ENCODE measurements around the gene KRTAP9-8. TPM values are rescaled to one million over a fixed set of nuclear protein-coding genes. Genes with fewer than 3 reads are reported as not detected.
"Not testable (repeated sequence)": the region's sequence is repeated elsewhere in the genome, so short reads cannot be mapped to it uniquely, and the experiment has no call there.

KRTAP9-8 gene
- total RNA-seq (not detected), polyA plus RNA-seq (not detected)
- long read RNA-seq, donor 1 = 0 reads
- long read RNA-seq, donor 2 = 0 reads
- long read RNA-seq, donor 3 = 0 reads

GRCh38 chr17:41237949-41238437 is at the start of gene KRTAP9-8:
Gene KRTAP9-8 (plus strand): TSS chr17:41237999. CDS start chr17:41238052, 53 bp downstream.
- H3K4me1 ChIP-seq; H3K36me3 ChIP-seq; H3K4me3 ChIP-seq; H3K9me3 ChIP-seq; DNase-seq; H3K27ac ChIP-seq; ATAC-seq; intact Hi-C loops (cut with DNase I): not testable (repeated sequence)
- WGBS, 4 donors = 30 to 53% (median 39%) methylated on average over 2 to 3 of the region's 3 CpGs
- peaks cover 0 to 24% (median 4%) of the 10 kb centered on the region in 9 donors for H3K27me3 ChIP-seq

GRCh38 chr17:41189837-41190318 is 47.9 kb upstream of the KRTAP9-8 start, which contains the start of gene KRTAP9-1:
Gene KRTAP9-1 (plus strand): TSS chr17:41189887. CDS start chr17:41189887, 0 bp downstream.
- H3K4me1 ChIP-seq; H3K9me3 ChIP-seq; DNase-seq; H3K4me3 ChIP-seq; ATAC-seq; H3K27ac ChIP-seq; H3K36me3 ChIP-seq; intact Hi-C loops (cut with DNase I): not testable (repeated sequence)
- H3K27me3 ChIP-seq = peaks cover 0 to 23% (median 0%) of the 10 kb centered on the region in 9 donors
- 50 to 75% (median 62%) methylated on average over 1 of the region's 1 CpG for WGBS, 4 donors

- TF ChIP-seq POLR2A (IDR thresholded peaks at IDR 0.05) (no peak), CTCF (IDR thresholded peaks at IDR 0.05) (no peak)
- whole genome bisulfite sequencing, 4 donors = 76 to 90% (median 84%) methylated on average over 3 of the region's 3 CpGs
Measured at GRCh38 chr17:41190328-41190727, 47.5 kb upstream of the KRTAP9-8 start.

GRCh38 chr17:41196068-41196467 is 41.7 kb upstream of the KRTAP9-8 start:
- Histone ChIP-seq H3K9me3 (peaks cover 0 to 12% (median 0%) of the 10 kb centered on the region in 12 donors), H3K36me3 (no peaks in the 10 kb centered on the region), H3K27ac (no peak overlapping the region), H3K4me1 (no peaks in the 10 kb centered on the region), H3K4me3 (no peak overlapping the region), H3K27me3 (peaks cover 0 to 9% (median 0%) of the 10 kb centered on the region in 9 donors)
- TF ChIP-seq CTCF (IDR thresholded peaks at IDR 0.05) (no peak), POLR2A (IDR thresholded peaks at IDR 0.05) (no peak)
- DNase-seq (no peak), ATAC-seq (no peak)
- 39 to 44% (median 42%) methylated on average over 1 of the region's 1 CpG for WGBS, 4 donors
- intact Hi-C loops (cut with DNase I) = no loop called here

More at GRCh38 chr17:41190328-41190727, 47.5 kb upstream of the KRTAP9-8 start:
- intact Hi-C loops (cut with DNase I) = no loop called here
- Histone ChIP-seq H3K36me3 (no peaks in the 10 kb centered on the region), H3K4me1 (no peaks in the 10 kb centered on the region), H3K9me3 (peaks cover 0 to 5% (median 0%) of the 10 kb centered on the region in 12 donors), H3K27ac (no peak overlapping the region), H3K4me3 (no peak overlapping the region), H3K27me3 (peaks cover 0 to 23% (median 0%) of the 10 kb centered on the region in 9 donors)
- ATAC-seq (no peak), DNase-seq (no peak)

GRCh38 chr17:41199421-41200078 is 38.2 kb upstream of the KRTAP9-8 start:
- Histone ChIP-seq H3K27me3 (no peaks in the 10 kb centered on the region), H3K9me3 (peaks cover 0 to 12% (median 0%) of the 10 kb centered on the region in 12 donors), H3K36me3 (no peaks in the 10 kb centered on the region), H3K4me3 (no peak overlapping the region), H3K4me1 (no peaks in the 10 kb centered on the region), H3K27ac (no peak overlapping the region)
- ATAC-seq (no peak), DNase-seq (no peak)
- TF ChIP-seq POLR2A (IDR thresholded peaks at IDR 0.05) (no peak), CTCF (IDR thresholded peaks at IDR 0.05) (no peak)
- 67 to 75% (median 70%) methylated on average over 5 of the region's 5 CpGs for WGBS, 4 donors
- intact Hi-C loops (cut with DNase I) = no loop called here
